Lower leg skin (tissue), 3 donors: ENCODE results near the gene FHL2.

Source experiments
- POLR2A ChIP-seq, 2 donors: fragments of 450-650 bp; IDR thresholded peaks; one replicate each; pipeline ENCODE4 v1.6.1; 2016 to 2017; ENCODE audit warnings: antibody characterized with exemption in 2 of 2, mild to moderate bottlenecking in 1 of 2, moderate library complexity in 1 of 2
- TF ChIP-seq, protein P1 (sequence below), 3 donors: fragments of 450-650 bp; IDR thresholded peaks; one replicate each; pipeline ENCODE4 v1.5.1; 2016; ENCODE audit warnings: antibody characterized with exemption in 3 of 3, mild to moderate bottlenecking in 3 of 3, moderate library complexity in 2 of 3

DNA sequence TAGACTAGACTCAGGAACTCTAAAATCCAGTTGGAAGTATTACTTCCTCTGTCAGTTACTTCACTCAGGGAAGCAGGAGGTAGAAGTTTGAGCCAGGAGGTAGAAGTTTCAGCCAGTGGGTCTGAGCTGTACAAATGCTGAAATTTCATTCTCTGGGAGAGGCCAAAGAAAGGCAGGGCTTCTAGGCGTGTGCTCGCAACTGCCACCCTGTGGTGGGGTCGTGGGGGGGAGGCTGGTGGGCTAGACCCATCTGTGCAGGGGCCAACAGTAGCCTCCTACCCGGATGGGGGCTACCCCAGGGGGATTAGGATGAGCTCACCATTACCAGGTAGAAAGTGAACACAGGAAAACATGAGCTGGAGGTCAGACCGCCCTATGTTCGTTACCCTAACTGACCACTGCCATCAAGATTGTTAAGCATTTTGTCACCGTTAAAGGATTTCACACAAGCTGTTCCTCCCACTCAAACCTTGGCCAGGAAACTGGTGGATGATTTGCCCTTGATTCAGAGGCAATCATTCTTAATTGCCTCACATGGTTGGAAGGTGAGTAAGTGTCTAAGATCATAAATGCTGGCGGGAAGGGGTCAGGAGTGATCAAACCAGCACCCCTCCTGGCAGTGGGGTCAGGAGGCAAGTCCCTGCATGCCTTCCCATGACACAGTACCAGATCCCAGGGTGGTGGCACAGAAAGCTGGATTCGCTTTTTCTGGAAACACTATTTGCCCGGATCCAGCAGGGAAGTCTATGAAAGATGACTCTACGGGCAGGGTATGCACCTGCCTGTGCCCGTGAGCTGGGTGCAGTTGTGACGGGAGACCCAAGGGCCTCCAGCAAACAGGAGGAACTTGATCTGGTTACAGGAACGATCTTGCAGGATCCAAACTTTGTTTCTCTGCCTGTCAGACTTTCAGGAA lies 5.2 kb upstream of the FHL2 start:
- TF ChIP-seq, protein P1, sequence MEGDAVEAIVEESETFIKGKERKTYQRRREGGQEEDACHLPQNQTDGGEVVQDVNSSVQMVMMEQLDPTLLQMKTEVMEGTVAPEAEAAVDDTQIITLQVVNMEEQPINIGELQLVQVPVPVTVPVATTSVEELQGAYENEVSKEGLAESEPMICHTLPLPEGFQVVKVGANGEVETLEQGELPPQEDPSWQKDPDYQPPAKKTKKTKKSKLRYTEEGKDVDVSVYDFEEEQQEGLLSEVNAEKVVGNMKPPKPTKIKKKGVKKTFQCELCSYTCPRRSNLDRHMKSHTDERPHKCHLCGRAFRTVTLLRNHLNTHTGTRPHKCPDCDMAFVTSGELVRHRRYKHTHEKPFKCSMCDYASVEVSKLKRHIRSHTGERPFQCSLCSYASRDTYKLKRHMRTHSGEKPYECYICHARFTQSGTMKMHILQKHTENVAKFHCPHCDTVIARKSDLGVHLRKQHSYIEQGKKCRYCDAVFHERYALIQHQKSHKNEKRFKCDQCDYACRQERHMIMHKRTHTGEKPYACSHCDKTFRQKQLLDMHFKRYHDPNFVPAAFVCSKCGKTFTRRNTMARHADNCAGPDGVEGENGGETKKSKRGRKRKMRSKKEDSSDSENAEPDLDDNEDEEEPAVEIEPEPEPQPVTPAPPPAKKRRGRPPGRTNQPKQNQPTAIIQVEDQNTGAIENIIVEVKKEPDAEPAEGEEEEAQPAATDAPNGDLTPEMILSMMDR (IDR thresholded peaks at IDR 0.05) = no peak
- no peak for TF ChIP-seq POLR2A (IDR thresholded peaks at IDR 0.05)
